LNCAP (cell line): ENCODE data around the gene MAMLD1.

Experiments
- CTCF ChIP-seq: fragments of 450-650 bp; IDR thresholded peaks from 2 replicates; pipeline ENCODE4 v1.5.1; 2017; ENCODE audit warnings: mild to moderate bottlenecking

The MAMLD1 gene

GRCh38 chrX:150506020-150506419, 142.9 kb downstream of the MAMLD1 start:
- TF ChIP-seq CTCF = no peak

- no peak for TF ChIP-seq CTCF
These were observed 143.4 kb downstream of the MAMLD1 start for GRCh38 chrX:150506486-150506885.

GRCh38 chrX:150507251-150507856, 144.2 kb downstream of the MAMLD1 start:
- TF ChIP-seq CTCF = no peak

- no peak for TF ChIP-seq CTCF
These were observed 144.9 kb downstream of the MAMLD1 start for GRCh38 chrX:150508018-150508417.

GRCh38 chrX:150508451-150509367, 145.6 kb downstream of the MAMLD1 start:
- TF ChIP-seq CTCF = no peak

GRCh38 chrX:150509703-150510102, 146.6 kb downstream of the MAMLD1 start:
- TF ChIP-seq CTCF = no peak

- TF ChIP-seq CTCF = no peak
These were observed 149.4 kb downstream of the MAMLD1 start for GRCh38 chrX:150512461-150512901.
